AG04450 (cell line): ENCODE measurements around the gene LYRM4. TPM values are rescaled to one million over a fixed set of nuclear protein-coding genes. Genes with fewer than 3 reads are reported as not detected.

ENCODE experiments used
- CTCF ChIA-PET: fragments of 300-600, 350-600 bp; formaldehyde crosslinking; extraction: SDS; loops from one replicate; lab custom pipeline; 2022; ENCODE audit warnings: antibody characterized with exemption, inconsistent platforms; lab: Charles Lee
- POLR2A ChIA-PET: fragments of 350-600 bp; formaldehyde crosslinking; extraction: SDS; loops from one replicate; lab custom pipeline; 2021; ENCODE audit warnings: antibody characterized with exemption, inconsistent platforms; lab: Yijun Ruan, JAX
- DNase-seq: peaks from one replicate; pipeline ENCODE4 v3.0.0-alpha.2; 2011; ENCODE audit warnings: low read depth, low spot score
- H3K27ac ChIP-seq: one replicate; pipeline ENCODE4 v1.5.1; 2012; ENCODE audit warnings: low read depth, low read length, control low read depth
- H3K27me3 ChIP-seq: one replicate; pipeline ENCODE4 v1.6.0; 2012; ENCODE audit warnings: low read length; ENCODE audit not compliant: control insufficient read depth, insufficient read depth
- H3K4me3 ChIP-seq: 2 replicates; pipeline ENCODE4 v1.5.1; 2011; ENCODE audit warnings: mild to moderate bottlenecking, low read depth, low read length, control low read depth
- H3K9me3 ChIP-seq: 2 replicates; pipeline ENCODE4 v1.5.1; 2012; ENCODE audit warnings: low read length; ENCODE audit not compliant: control insufficient read depth, insufficient read depth
- polyA plus RNA-seq: library from polyadenylated mRNA; depleted of rRNA; stranded (reverse); fragments of >200 nt; gene quantifications from 2 replicates; pipeline ENCODE4 v1.2.3, GENCODE V29; 2011
- TF ChIP-seq, protein P1 (sequence below): IDR thresholded peaks from 2 replicates; pipeline ENCODE4 v1.5.1; 2011; ENCODE audit warnings: low read depth, low read length, control low read depth, inconsistent platforms

Gene LYRM4
- polyA plus RNA-seq, 1 experiment: 41.4 TPM

DNA sequence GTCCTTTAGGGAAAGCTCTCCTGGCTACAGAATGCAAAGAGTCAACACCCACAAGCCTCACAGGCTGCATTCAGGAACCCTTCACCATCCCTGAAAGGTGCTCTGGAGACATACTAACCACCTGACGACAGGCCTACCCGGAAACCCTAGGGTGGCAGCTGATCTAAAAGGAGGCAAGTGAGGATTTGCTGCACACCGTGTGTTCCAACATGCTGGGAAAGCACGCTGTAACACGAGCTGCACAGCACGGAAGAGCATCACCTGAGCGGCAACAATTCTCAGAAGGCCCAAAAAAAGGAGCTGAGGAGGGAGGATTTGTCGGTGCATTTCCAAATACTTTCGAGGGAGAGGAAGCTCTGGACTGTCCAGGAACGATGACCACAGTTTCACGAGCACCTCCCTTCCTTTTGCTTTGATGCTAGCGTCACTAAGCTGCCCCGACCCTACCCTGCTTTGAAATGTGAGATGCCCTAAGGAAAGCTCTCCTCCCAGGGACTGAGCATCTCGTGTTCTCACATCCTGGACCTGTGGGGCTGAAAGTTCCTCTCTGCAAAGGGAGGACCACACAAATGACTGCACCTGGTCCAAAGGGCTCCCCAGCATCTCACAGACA, 88.6 kb downstream of the LYRM4 start:
- H3K27ac ChIP-seq: no peak overlapping the region

DNA sequence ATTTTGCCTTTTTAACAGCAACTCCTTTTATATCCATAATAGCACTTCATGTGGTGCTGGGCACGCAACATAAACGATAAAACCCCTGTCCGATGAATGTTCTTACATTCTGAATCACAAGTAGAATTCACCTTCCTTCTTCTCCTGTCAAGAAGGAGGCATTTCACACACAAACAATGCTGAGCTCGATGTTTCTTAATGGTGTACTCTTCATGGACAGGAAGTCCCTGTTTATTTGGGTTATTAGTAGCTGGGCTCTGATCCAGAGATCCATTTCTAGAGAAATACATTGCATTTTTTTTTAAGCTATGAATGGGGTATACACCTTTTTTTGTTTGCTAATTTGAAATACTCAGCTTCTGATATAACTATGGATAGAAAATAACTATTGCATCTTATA, 93.2 kb downstream of the LYRM4 start:
- Histone ChIP-seq H3K27ac (no peak overlapping the region), H3K9me3 (no peaks in the 10 kb centered on the region), H3K4me3 (no peak overlapping the region), H3K27me3 (no peaks in the 10 kb centered on the region)
- no peak for DNase-seq
- CTCF ChIA-PET: interaction anchor here (0.6 to 4.7 kb wide), 6 partner anchors 12 to 561 kb away, joined by 3 to 30 read pairs (median 4); partner anchors contain the start of genes FARS2 and LYRM4
- POLR2A ChIA-PET: interaction anchor here (0.7 kb wide), 1 partner anchor 38 kb away, joined by 5 read pairs; no protein-coding TSS in a partner anchor
- TF ChIP-seq, protein P1, sequence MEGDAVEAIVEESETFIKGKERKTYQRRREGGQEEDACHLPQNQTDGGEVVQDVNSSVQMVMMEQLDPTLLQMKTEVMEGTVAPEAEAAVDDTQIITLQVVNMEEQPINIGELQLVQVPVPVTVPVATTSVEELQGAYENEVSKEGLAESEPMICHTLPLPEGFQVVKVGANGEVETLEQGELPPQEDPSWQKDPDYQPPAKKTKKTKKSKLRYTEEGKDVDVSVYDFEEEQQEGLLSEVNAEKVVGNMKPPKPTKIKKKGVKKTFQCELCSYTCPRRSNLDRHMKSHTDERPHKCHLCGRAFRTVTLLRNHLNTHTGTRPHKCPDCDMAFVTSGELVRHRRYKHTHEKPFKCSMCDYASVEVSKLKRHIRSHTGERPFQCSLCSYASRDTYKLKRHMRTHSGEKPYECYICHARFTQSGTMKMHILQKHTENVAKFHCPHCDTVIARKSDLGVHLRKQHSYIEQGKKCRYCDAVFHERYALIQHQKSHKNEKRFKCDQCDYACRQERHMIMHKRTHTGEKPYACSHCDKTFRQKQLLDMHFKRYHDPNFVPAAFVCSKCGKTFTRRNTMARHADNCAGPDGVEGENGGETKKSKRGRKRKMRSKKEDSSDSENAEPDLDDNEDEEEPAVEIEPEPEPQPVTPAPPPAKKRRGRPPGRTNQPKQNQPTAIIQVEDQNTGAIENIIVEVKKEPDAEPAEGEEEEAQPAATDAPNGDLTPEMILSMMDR: no peak

More for the DNA sequence above, 88.6 kb downstream of the LYRM4 start:
- no peak for DNase-seq
- POLR2A ChIA-PET: no interaction called here
- Histone ChIP-seq H3K27me3 (no peaks in the 10 kb centered on the region), H3K4me3 (no peak overlapping the region), H3K9me3 (no peaks in the 10 kb centered on the region)
- TF ChIP-seq, protein P1: no peak
- CTCF ChIA-PET: interaction anchor here (1.6 to 2.1 kb wide), 2 partner anchors 28 to 230 kb away, joined by 5 to 8 read pairs; no protein-coding TSS in a partner anchor

DNA sequence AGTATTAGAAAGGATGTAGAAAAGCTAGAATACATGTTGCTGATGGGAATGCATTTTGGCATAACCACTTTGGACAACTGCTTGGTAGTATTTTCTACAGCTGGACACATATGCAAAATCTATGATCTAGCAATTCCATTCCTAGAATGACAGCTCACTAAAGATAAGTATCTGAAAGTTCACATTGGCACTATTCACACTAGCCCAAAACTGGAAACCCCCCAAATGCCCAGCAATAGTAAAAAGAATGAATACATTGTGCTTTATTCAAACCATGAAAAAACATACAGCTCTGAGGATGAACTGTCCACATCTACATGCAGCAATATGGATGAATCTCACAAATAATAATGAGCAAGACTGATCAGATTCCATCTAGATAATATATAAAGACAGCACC, 96.7 kb downstream of the LYRM4 start:
- CTCF ChIA-PET: interaction anchor here (4.7 kb wide), 1 partner anchor 20 kb away, joined by 30 read pairs; no protein-coding TSS in a partner anchor

DNA sequence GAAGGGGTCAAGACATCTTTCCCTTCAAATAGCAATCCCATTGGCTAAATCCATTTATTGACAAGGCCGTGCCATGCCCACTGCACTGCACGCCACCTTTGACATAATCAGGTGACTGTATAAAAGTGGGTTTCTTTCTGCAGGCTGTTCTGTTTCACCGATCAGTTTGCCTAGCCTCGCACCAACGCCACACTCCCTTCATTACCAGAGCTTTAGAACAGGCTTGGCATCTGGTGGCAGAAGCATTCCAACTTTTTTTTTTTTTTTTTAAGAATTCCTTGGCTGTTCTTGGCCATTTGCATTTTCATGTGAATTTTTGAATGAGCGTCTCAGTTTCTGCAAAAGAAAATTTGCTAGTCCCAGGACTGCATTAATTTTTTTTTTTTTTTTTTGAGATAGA, 97.5 kb downstream of the LYRM4 start:
- DNase-seq: no peak
- H3K4me3 ChIP-seq: no peak overlapping the region
- H3K27me3 ChIP-seq: no peaks in the 10 kb centered on the region
- TF ChIP-seq, protein P1: no peak
- H3K27ac ChIP-seq: no peak overlapping the region
- POLR2A ChIA-PET: no interaction called here
- H3K9me3 ChIP-seq: no peaks in the 10 kb centered on the region
- CTCF ChIA-PET: interaction anchor here (4.7 kb wide), 1 partner anchor 20 kb away, joined by 30 read pairs; no protein-coding TSS in a partner anchor

More for the DNA sequence above, 96.7 kb downstream of the LYRM4 start:
- TF ChIP-seq, protein P1: no peak
- POLR2A ChIA-PET: no interaction called here
- H3K4me3 ChIP-seq: no peak overlapping the region
- H3K9me3 ChIP-seq: no peaks in the 10 kb centered on the region
- no peak for DNase-seq
- H3K27ac ChIP-seq: no peak overlapping the region
- H3K27me3 ChIP-seq: no peaks in the 10 kb centered on the region

DNA sequence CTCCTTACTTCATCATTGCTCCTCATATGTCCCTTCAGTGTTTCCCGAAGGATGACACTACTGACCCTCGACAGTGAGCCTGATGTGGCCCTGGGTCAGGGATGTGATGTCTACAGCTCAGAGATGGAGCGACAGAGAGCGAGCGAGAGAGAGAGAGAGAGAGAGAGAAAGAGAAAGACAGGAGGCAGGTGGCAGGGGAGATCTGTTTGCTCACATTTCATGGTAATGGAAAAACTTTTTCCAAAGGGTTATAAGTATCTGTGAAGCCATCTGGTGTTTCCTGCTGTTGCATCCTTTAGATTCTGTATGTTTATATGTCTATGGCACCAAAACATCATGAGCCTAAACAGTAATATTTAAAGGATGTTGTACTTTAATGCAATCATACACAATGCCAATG, 98.4 kb downstream of the LYRM4 start:
- TF ChIP-seq, protein P1: no peak
- no peak overlapping the region for H3K27ac ChIP-seq
- no peaks in the 10 kb centered on the region for H3K9me3 ChIP-seq
- ChIA-PET POLR2A (no interaction called here), CTCF (interaction anchor here (2.7 kb wide), 1 partner anchor 21 kb away, joined by 7 read pairs; no protein-coding TSS in a partner anchor)
- no peak overlapping the region for H3K4me3 ChIP-seq
- DNase-seq: no peak
- H3K27me3 ChIP-seq: no peaks in the 10 kb centered on the region
